Brain microvascular endothelial cell (primary cell): ENCODE data around the gene SBF1.

Experiments
- DNase-seq: peaks from one replicate; pipeline ENCODE4 v3.0.0-alpha.2; 2020
- H3K27ac ChIP-seq: fragments of 250-450 bp; sonication (Bioruptor Pico); 2 replicates; pipeline ENCODE4 v1.5.1; 2020; ENCODE audit warnings: mild to moderate bottlenecking, moderate library complexity
- H3K27me3 ChIP-seq: fragments of 250-450 bp; sonication (Bioruptor Pico); replicated peaks from 2 replicates; pipeline ENCODE4 v1.5.1; 2020; ENCODE audit warnings: mild to moderate bottlenecking
- H3K36me3 ChIP-seq: fragments of 250-450 bp; sonication (Bioruptor Pico); replicated peaks from 2 replicates; pipeline ENCODE4 v1.5.1; 2020; ENCODE audit warnings: mild to moderate bottlenecking
- H3K4me3 ChIP-seq: 2 replicates; pipeline ENCODE4 v1.5.1; 2011; ENCODE audit warnings: low read depth, mild to moderate bottlenecking, control low read depth, low read length, moderate library complexity
- in situ Hi-C: cut with HindIII; loops from 2 replicates; pipeline ENCODE4 v1.10.0; 2017; ENCODE audit warnings: low sequenced_read_pairs, low pct_ligation_motif_present
- TF ChIP-seq, protein P1 (sequence below): IDR thresholded peaks from 2 replicates; pipeline ENCODE4 v1.5.1; 2011; ENCODE audit warnings: low read depth, mild to moderate bottlenecking, moderate library complexity, low read length, control low read depth, inconsistent platforms; ENCODE audit errors: missing control alignments

The SBF1 gene, protein sequence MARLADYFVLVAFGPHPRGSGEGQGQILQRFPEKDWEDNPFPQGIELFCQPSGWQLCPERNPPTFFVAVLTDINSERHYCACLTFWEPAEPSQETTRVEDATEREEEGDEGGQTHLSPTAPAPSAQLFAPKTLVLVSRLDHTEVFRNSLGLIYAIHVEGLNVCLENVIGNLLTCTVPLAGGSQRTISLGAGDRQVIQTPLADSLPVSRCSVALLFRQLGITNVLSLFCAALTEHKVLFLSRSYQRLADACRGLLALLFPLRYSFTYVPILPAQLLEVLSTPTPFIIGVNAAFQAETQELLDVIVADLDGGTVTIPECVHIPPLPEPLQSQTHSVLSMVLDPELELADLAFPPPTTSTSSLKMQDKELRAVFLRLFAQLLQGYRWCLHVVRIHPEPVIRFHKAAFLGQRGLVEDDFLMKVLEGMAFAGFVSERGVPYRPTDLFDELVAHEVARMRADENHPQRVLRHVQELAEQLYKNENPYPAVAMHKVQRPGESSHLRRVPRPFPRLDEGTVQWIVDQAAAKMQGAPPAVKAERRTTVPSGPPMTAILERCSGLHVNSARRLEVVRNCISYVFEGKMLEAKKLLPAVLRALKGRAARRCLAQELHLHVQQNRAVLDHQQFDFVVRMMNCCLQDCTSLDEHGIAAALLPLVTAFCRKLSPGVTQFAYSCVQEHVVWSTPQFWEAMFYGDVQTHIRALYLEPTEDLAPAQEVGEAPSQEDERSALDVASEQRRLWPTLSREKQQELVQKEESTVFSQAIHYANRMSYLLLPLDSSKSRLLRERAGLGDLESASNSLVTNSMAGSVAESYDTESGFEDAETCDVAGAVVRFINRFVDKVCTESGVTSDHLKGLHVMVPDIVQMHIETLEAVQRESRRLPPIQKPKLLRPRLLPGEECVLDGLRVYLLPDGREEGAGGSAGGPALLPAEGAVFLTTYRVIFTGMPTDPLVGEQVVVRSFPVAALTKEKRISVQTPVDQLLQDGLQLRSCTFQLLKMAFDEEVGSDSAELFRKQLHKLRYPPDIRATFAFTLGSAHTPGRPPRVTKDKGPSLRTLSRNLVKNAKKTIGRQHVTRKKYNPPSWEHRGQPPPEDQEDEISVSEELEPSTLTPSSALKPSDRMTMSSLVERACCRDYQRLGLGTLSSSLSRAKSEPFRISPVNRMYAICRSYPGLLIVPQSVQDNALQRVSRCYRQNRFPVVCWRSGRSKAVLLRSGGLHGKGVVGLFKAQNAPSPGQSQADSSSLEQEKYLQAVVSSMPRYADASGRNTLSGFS (N-terminal part only)

DNA sequence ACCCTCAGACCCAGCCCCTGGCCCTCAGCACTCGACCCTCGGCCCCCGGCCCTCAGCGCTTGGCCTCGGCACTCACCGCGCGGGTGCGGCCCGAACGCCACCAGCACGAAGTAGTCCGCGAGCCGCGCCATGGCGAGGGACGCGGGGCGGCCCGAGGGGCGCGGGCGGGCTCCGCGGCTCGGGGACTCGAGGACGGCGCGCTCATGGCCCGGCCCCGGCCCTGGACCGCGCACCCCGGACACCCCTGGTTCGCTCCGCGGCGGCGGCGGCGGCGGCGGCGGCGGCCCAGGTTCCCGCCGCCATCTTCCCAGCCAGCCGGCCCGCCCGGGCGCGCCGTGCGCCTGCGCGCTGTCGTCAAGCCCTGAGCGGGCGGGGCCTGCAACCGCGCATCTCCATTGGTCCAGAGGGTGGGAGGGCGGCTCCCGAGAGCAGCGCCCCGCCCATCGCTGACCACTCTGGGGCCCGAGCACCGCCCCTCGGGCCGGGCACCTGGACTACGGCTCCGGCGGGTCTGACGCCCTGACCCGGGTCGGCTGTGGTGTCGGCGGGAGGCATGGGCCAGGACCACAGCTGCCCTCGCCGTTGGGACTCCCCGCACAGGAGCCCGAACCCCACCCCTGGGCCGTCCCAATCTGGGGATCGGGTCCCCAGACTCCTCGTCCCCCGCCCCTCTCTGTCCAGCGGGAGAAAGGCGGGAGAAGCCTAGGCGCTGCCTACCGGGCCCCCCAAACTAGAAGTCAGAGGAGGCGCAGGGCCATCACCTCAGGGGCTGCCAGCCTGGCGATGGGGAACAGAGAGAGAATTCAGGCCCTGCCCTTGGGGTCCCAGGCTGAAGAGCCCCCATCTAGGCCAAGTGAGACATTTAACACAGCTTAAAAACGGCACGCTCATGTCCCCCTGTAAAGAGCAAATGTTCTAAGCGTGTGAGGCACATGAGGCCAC lies at the start of gene SBF1:
Gene SBF1, minus strand, starts transcription at position 326 of the 942 bp plus-strand sequence. Its CDS starts 195 bp downstream, at position 131.
- Histone ChIP-seq H3K4me3 (peak within 1 kb of the TSS; percentile 62), H3K27me3 (no peaks in the 10 kb centered on the region), H3K36me3 (no peaks in the 10 kb centered on the region), H3K27ac (peak within 1 kb of the TSS; percentile 29)
- DNase-seq: peak; percentile 65
- in situ Hi-C loops: no loop called here
- TF ChIP-seq, protein P1, sequence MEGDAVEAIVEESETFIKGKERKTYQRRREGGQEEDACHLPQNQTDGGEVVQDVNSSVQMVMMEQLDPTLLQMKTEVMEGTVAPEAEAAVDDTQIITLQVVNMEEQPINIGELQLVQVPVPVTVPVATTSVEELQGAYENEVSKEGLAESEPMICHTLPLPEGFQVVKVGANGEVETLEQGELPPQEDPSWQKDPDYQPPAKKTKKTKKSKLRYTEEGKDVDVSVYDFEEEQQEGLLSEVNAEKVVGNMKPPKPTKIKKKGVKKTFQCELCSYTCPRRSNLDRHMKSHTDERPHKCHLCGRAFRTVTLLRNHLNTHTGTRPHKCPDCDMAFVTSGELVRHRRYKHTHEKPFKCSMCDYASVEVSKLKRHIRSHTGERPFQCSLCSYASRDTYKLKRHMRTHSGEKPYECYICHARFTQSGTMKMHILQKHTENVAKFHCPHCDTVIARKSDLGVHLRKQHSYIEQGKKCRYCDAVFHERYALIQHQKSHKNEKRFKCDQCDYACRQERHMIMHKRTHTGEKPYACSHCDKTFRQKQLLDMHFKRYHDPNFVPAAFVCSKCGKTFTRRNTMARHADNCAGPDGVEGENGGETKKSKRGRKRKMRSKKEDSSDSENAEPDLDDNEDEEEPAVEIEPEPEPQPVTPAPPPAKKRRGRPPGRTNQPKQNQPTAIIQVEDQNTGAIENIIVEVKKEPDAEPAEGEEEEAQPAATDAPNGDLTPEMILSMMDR: no peak

DNA sequence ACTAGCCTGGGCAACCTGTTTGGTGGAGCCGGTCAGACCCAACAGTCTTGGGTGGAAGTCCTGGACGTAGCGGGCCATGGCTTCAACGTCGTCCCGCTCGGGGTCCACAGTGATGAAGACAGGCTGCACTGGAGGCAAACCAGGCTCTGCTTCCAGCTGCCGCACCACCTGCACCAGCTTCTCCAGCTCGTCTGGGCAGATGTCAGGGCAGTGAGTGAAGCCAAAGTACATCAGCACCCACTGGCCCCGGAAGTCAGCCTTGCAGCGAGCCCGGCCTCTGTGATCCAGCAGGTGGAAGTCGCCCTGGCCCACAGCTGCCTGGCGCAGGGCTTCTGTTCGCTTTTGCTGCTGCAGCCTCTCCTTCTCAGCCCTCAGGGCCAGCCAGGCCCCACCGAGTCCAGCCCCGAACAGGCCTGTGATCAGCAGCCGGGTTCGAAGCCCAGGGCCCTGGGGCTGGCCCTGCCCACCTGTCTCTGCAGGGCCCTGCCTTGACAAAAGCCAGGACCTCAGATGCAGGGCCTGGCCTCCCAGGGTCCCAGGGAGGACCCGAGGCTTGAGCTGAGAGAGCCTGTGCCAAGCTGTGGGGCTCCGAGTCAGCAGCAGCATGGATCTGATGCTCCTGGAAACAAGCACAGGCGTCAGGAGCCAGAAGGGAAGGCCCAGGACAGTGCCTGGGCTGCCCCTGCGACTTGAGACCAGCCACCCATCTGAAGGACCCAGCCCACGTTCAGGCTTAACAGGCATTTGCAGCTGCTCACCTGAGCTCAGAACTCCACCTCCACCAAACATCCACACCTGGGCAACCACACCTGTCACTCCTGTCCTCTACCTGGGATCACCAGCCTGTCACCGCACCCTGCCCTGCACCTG lies 49.2 kb upstream of the SBF1 start:
- DNase-seq: no peak
- H3K4me3 ChIP-seq: peak overlapping the region; percentile 70
- H3K27ac ChIP-seq: no peak overlapping the region
- in situ Hi-C loops: no loop called here
- H3K36me3 ChIP-seq: peaks cover 21% of the 10 kb centered on the region
- TF ChIP-seq, protein P1: no peak
- H3K27me3 ChIP-seq: no peaks in the 10 kb centered on the region

DNA sequence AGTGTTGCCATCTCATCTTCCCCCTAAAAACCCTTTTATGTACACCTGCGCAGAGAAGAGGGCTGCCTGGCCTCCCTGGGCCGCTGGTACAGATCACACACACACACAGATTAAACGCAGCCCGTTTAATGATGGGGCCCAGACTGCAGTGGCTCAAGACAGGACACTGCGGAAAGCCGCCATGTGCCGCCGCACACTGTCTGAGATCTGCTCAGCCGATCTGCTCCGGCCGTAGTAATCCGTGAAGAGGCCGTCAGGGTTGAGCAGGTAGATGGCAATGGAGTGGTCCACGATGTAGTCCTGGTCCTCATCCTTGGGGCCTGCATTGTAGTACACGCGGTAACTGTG lies 48.6 kb upstream of the SBF1 start:
- H3K4me3 ChIP-seq: no peak overlapping the region
- H3K27me3 ChIP-seq: no peaks in the 10 kb centered on the region
- peaks cover 21% of the 10 kb centered on the region for H3K36me3 ChIP-seq
- H3K27ac ChIP-seq: no peak overlapping the region
- TF ChIP-seq, protein P1: no peak
- DNase-seq: no peak
- in situ Hi-C loops: no loop called here

DNA sequence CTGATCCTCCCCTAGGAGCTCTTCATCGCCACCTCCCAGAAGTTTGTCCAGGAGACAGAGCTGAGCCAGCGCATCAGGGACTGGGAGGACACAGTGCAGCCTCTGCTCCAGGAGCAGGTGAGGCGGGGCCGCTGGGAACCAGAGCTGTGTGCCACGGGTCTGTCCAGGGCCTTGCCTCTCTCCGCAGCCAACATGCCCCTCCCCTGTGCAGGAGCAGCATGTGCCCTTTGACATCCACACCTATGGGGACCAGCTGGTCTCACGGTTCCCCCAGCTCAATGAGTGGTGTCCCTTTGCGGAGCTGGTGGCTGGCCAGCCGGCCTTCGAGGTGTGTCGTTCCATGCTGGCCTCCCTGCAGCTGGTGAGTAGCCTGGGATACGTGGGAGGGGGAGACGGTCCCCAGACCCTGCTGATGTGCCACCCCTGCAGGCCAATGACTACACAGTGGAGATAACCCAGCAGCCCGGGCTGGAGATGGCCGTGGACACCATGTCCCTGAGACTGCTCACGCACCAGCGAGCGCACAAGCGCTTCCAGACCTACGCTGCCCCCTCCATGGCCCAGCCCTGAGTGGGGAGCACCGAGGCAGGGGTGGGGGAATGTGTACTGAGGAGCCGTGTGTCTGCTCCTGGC lies 48.1 kb upstream of the SBF1 start:
- no peak overlapping the region for H3K27ac ChIP-seq
- no peak for DNase-seq
- H3K27me3 ChIP-seq: no peaks in the 10 kb centered on the region
- peaks cover 21% of the 10 kb centered on the region for H3K36me3 ChIP-seq
- TF ChIP-seq, protein P1: no peak
- no peak overlapping the region for H3K4me3 ChIP-seq
- in situ Hi-C loops: no loop called here
